AG08395 (cell line): ENCODE results near the gene SNAPC2.
"Not testable (repeated sequence)": the region's sequence is repeated elsewhere in the genome, so short reads cannot be mapped to it uniquely, and the experiment has no call there.

Experiments used
- DNase-seq: peaks from one replicate; pipeline ENCODE4 v3.0.0; 2012; ENCODE audit warnings: mixed read lengths, low spot score

SNAPC2 gene

GRCh38 chr19:7921302-7921966 lies 1.3 kb downstream of the SNAPC2 start:
- no peak for DNase-seq

GRCh38 chr19:7921967-7922835 lies 2.1 kb downstream of the SNAPC2 start:
- no peak for DNase-seq

GRCh38 chr19:7922836-7923195 lies 2.7 kb downstream of the SNAPC2 start:
- DNase-seq: no peak

GRCh38 chr19:7923295-7924191 lies 3.4 kb downstream of the SNAPC2 start:
- no peak for DNase-seq

GRCh38 chr19:7924241-7924640 lies 4.1 kb downstream of the SNAPC2 start:
- DNase-seq: no peak

- no peak for DNase-seq
Measured at GRCh38 chr19:7924651-7925170, 4.6 kb downstream of the SNAPC2 start.

- DNase-seq: peak; percentile 82
Measured at GRCh38 chr19:7925171-7925851, 5.2 kb downstream of the SNAPC2 start.

GRCh38 chr19:7926021-7926726 lies 6.0 kb downstream of the SNAPC2 start, which contains the start of gene CTXN1:
Gene CTXN1 (minus strand): TSS chr19:7926135. CDS start chr19:7925538, 597 bp downstream.
- DNase-seq: peak; percentile 77

GRCh38 chr19:7926727-7927604 lies 6.8 kb downstream of the SNAPC2 start:
- no peak for DNase-seq

- DNase-seq: no peak
Measured at GRCh38 chr19:7927605-7928333, 7.6 kb downstream of the SNAPC2 start.

- DNase-seq: no peak
Measured at GRCh38 chr19:7928334-7928706, 8.2 kb downstream of the SNAPC2 start.

- peak; percentile 72 for DNase-seq
Measured at GRCh38 chr19:7928741-7929701, 8.9 kb downstream of the SNAPC2 start.

GRCh38 chr19:7930030-7930429 lies 9.9 kb downstream of the SNAPC2 start:
- DNase-seq: not testable (repeated sequence)

- DNase-seq: no peak
Measured at GRCh38 chr19:7930765-7931164, 10.6 kb downstream of the SNAPC2 start.

- DNase-seq: no peak
Measured at GRCh38 chr19:7931221-7932061, 11.3 kb downstream of the SNAPC2 start.

- DNase-seq: no peak
Measured at GRCh38 chr19:7932276-7932929, 12.3 kb downstream of the SNAPC2 start.

- DNase-seq: no peak
Measured at GRCh38 chr19:7932930-7933300, 12.8 kb downstream of the SNAPC2 start.
